Vagina (tissue), 2 donors: ENCODE results near the gene KCNMB4. TPM values are rescaled to one million over a fixed set of nuclear protein-coding genes. Genes with fewer than 3 reads are reported as not detected.

ENCODE experiments used
- DNase-seq, 2 donors: peaks; one replicate each; pipeline ENCODE4 v3.0.0-alpha.2; 2017; ENCODE audit errors: extremely low spot score in 2 of 2
- H3K27ac ChIP-seq: fragments of 200-600 bp; sonication (generic); one replicate; pipeline ENCODE4 v1.5.1; 2019
- H3K27me3 ChIP-seq: fragments of 200-600 bp; sonication (generic); one replicate; pipeline ENCODE4 v1.5.1; 2019
- H3K36me3 ChIP-seq, 2 donors: fragments of 200-600 bp; sonication (generic); one replicate each; pipeline ENCODE4 v1.5.1; 2017 to 2019
- H3K4me1 ChIP-seq: fragments of 200-600 bp; sonication (generic); one replicate; pipeline ENCODE4 v1.5.1; 2019
- H3K4me3 ChIP-seq, 2 donors: fragments of 200-600 bp; sonication (generic); 1 replicate in 1 of 2; 2 replicates in 1 of 2; pipeline ENCODE4 v1.5.1; 2016 to 2019
- H3K9me3 ChIP-seq: fragments of 200-600 bp; sonication (generic); one replicate; pipeline ENCODE4 v1.5.1; 2019
- CTCF ChIP-seq, 3 experiments: fragments of 450-650 bp in 2 of 3; fragments of 200-600 bp in 1 of 3; sonication (generic) in 1 of 3; IDR thresholded peaks; one replicate each; pipeline ENCODE4 v1.5.1; 2017 to 2019; ENCODE audit warnings: antibody characterized with exemption in 3 of 3, mild to moderate bottlenecking in 2 of 3, moderate library complexity in 2 of 3
- POLR2A ChIP-seq, 2 donors: fragments of 450-650 bp; IDR thresholded peaks; one replicate each; pipeline ENCODE4 v1.6.1; 2017; ENCODE audit warnings: antibody characterized with exemption in 2 of 2, mild to moderate bottlenecking in 2 of 2, moderate library complexity in 2 of 2
- POLR2AphosphoS5 ChIP-seq, 2 donors: sonication (generic); formaldehyde crosslinking; IDR thresholded peaks; one replicate each; pipeline ENCODE4 v1.9.0; 2017; ENCODE audit warnings: antibody characterized with exemption in 2 of 2, mild to moderate bottlenecking in 2 of 2, low read depth in 1 of 2; ENCODE audit not compliant: insufficient read depth in 1 of 2
- intact Hi-C: fragments of 100-400 bp; cut with DNase I; formaldehyde crosslinking; loops from one replicate; pipeline ENCODE4 v1.15.1; 2023
- total RNA-seq: library from RNA; depleted of rRNA; stranded (reverse); fragments of >200 nt; gene quantifications from one replicate; pipeline ENCODE4 v1.2.3, GENCODE V29; 2016

The KCNMB4 gene
- total RNA-seq, 1 donor from 2014 or later: 2.7 TPM

GRCh38 chr12:70436836-70437235 lies 70.7 kb downstream of the KCNMB4 start:
- no peak for TF ChIP-seq CTCF (IDR thresholded peaks at IDR 0.05)
- no peak for TF ChIP-seq POLR2A (IDR thresholded peaks at IDR 0.05)
- TF ChIP-seq POLR2AphosphoS5 (IDR thresholded peaks at IDR 0.05; ENCODE audit: insufficient read depth in 1 of 2, low read depth in 1 of 2): no peak
- H3K27ac ChIP-seq: no peak overlapping the region
- no peak for DNase-seq
- no peaks in the 10 kb centered on the region for H3K36me3 ChIP-seq
- intact Hi-C loops: no loop called here
- H3K9me3 ChIP-seq: no peaks in the 10 kb centered on the region
- no peaks in the 10 kb centered on the region for H3K4me1 ChIP-seq
- no peak overlapping the region for H3K4me3 ChIP-seq
- H3K27me3 ChIP-seq: no peaks in the 10 kb centered on the region

GRCh38 chr12:70443062-70443673 lies 77.1 kb downstream of the KCNMB4 start:
- Histone ChIP-seq H3K36me3 (no peaks in the 10 kb centered on the region), H3K27me3 (no peaks in the 10 kb centered on the region), H3K9me3 (no peaks in the 10 kb centered on the region), H3K27ac (no peak overlapping the region), H3K4me3 (no peak overlapping the region), H3K4me1 (no peaks in the 10 kb centered on the region)
- TF ChIP-seq POLR2AphosphoS5 (IDR thresholded peaks at IDR 0.05; ENCODE audit: insufficient read depth in 1 of 2, low read depth in 1 of 2) (no peak), POLR2A (IDR thresholded peaks at IDR 0.05) (no peak), CTCF (IDR thresholded peaks at IDR 0.05) (no peak)
- intact Hi-C loops: no loop called here
- no peak for DNase-seq

- Histone ChIP-seq H3K36me3 (no peaks in the 10 kb centered on the region), H3K27me3 (no peaks in the 10 kb centered on the region), H3K4me1 (no peaks in the 10 kb centered on the region), H3K27ac (no peak overlapping the region), H3K4me3 (no peak overlapping the region), H3K9me3 (no peaks in the 10 kb centered on the region)
- no peak for DNase-seq
- intact Hi-C loops: no loop called here
- TF ChIP-seq POLR2A (IDR thresholded peaks at IDR 0.05) (no peak), CTCF (IDR thresholded peaks at IDR 0.05) (no peak), POLR2AphosphoS5 (IDR thresholded peaks at IDR 0.05; ENCODE audit: insufficient read depth in 1 of 2, low read depth in 1 of 2) (no peak)
Observed at GRCh38 chr12:70444903-70445302, 78.8 kb downstream of the KCNMB4 start.

GRCh38 chr12:70448371-70448770 lies 82.3 kb downstream of the KCNMB4 start:
- H3K4me3 ChIP-seq: no peak overlapping the region
- intact Hi-C loops: no loop called here
- TF ChIP-seq CTCF (IDR thresholded peaks at IDR 0.05): no peak
- no peak for TF ChIP-seq POLR2A (IDR thresholded peaks at IDR 0.05)
- TF ChIP-seq POLR2AphosphoS5 (IDR thresholded peaks at IDR 0.05; ENCODE audit: insufficient read depth in 1 of 2, low read depth in 1 of 2): no peak
- H3K27me3 ChIP-seq: no peaks in the 10 kb centered on the region
- no peak for DNase-seq
- H3K27ac ChIP-seq: no peak overlapping the region
- H3K4me1 ChIP-seq: no peaks in the 10 kb centered on the region
- no peaks in the 10 kb centered on the region for H3K36me3 ChIP-seq
- H3K9me3 ChIP-seq: peaks cover 4% of the 10 kb centered on the region

- peaks cover 4% of the 10 kb centered on the region for H3K9me3 ChIP-seq
- intact Hi-C loops: no loop called here
- H3K36me3 ChIP-seq: no peaks in the 10 kb centered on the region
- TF ChIP-seq POLR2AphosphoS5 (IDR thresholded peaks at IDR 0.05; ENCODE audit: insufficient read depth in 1 of 2, low read depth in 1 of 2): no peak
- TF ChIP-seq POLR2A (IDR thresholded peaks at IDR 0.05): no peak
- TF ChIP-seq CTCF (IDR thresholded peaks at IDR 0.05): no peak
- no peak overlapping the region for H3K4me3 ChIP-seq
- H3K27me3 ChIP-seq: no peaks in the 10 kb centered on the region
- H3K4me1 ChIP-seq: no peaks in the 10 kb centered on the region
- no peak overlapping the region for H3K27ac ChIP-seq
- no peak for DNase-seq
Observed at GRCh38 chr12:70449074-70449752, 83.1 kb downstream of the KCNMB4 start.
